GM12874 (cell line): Measurements from ENCODE around the gene ANKLE1.

Experiments used
- CTCF ChIP-seq: IDR thresholded peaks from 2 replicates; pipeline ENCODE4 v1.5.1; 2011; ENCODE audit warnings: low read depth, mild to moderate bottlenecking, control low read depth, low read length, moderate library complexity; ENCODE audit not compliant: insufficient read depth

The ANKLE1 gene

GRCh38 chr19:17237747-17238706, 43.7 kb upstream of the ANKLE1 start:
- no peak for TF ChIP-seq CTCF

- TF ChIP-seq CTCF: no peak
Observed at GRCh38 chr19:17240062-17240752, 41.5 kb upstream of the ANKLE1 start.

DNA sequence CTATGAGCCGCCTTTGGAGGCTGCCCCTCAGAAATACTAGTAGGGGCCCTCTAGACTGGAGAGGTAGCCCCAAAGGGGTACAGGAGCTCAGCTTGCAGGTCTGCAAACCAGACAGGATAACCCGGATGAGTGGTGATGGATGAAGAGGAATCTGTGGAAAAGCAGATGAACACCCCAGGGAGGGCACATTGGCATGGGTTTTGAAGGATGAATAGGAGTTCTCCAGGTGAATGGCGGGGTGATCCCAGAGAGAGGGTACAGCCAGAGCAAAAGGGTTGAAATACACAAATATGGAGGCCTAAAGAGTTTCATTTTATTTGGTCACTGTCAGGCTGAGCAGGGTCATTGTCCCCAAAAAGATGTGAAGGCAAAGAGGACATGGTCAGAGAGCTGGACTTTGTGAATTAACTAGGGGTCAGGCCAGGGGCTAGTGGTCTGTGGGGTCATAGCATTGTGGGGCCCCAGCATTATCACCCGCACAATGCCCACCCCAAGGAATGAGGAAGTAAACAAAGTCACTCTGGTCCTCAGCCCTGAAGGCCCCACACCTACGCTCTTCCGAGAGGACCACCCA, 40.8 kb upstream of the ANKLE1 start:
- TF ChIP-seq CTCF: no peak

GRCh38 chr19:17242431-17243208, 39.1 kb upstream of the ANKLE1 start:
- TF ChIP-seq CTCF: no peak

- no peak for TF ChIP-seq CTCF
Observed at GRCh38 chr19:17243211-17243829, 38.4 kb upstream of the ANKLE1 start.

GRCh38 chr19:17243830-17244617, 37.7 kb upstream of the ANKLE1 start:
- no peak for TF ChIP-seq CTCF
